CD4-positive, CD25-positive, alpha-beta regulatory T cell (primary cell): ENCODE data around the gene TRABD2A. TPM values are rescaled to one million over a fixed set of nuclear protein-coding genes. Genes with fewer than 3 reads are reported as not detected.
"Not testable (repeated sequence)": the region's sequence is repeated elsewhere in the genome, so short reads cannot be mapped to it uniquely, and the experiment has no call there.

Source experiments
- ATAC-seq, 2 donors: fragments of 150-1000 bp; cut with Tn5 transposase; one replicate each; pipeline ENCODE4 v1.10.0; 2021; ENCODE audit warnings: low read depth in 2 of 2, moderate number of reproducible peaks in 2 of 2, moderate library complexity in 1 of 2
- DNase-seq, 3 donors: peaks; one replicate each; pipeline versions ENCODE4 v3.0.0 to v3.0.0-alpha.2; 2012 to 2022; ENCODE audit warnings: mixed read lengths in 1 of 3
- H3K27ac ChIP-seq: one replicate; pipeline ENCODE4 v1.7.0; 2013; ENCODE audit warnings: mild to moderate bottlenecking, low read length; ENCODE audit not compliant: insufficient read depth, poor library complexity, severe bottlenecking
- H3K27me3 ChIP-seq: one replicate; pipeline ENCODE4 v1.7.0; 2013; ENCODE audit warnings: low read length; ENCODE audit not compliant: control insufficient read depth, insufficient read depth
- H3K36me3 ChIP-seq: one replicate; pipeline ENCODE4 v1.7.0; 2013; ENCODE audit warnings: mild to moderate bottlenecking, low read length, moderate library complexity; ENCODE audit not compliant: control insufficient read depth, insufficient read depth
- H3K4me1 ChIP-seq: 2 replicates; pipeline ENCODE4 v1.7.0; 2013; ENCODE audit warnings: mild to moderate bottlenecking, low read length; ENCODE audit not compliant: insufficient read depth, control insufficient read depth, poor library complexity, severe bottlenecking
- H3K4me3 ChIP-seq: one replicate; pipeline ENCODE4 v1.7.0; 2013; ENCODE audit warnings: low read depth, mild to moderate bottlenecking, low read length, moderate library complexity
- H3K9me3 ChIP-seq, 2 experiments: 1 replicate in 1 of 2; 2 replicates in 1 of 2; pipeline ENCODE4 v1.7.0; 2013; ENCODE audit warnings: low read length in 2 of 2, mild to moderate bottlenecking in 1 of 2, moderate library complexity in 1 of 2; ENCODE audit not compliant: control insufficient read depth in 2 of 2
- H3K27ac Mint-ChIP-seq, 3 donors: one replicate each; pipeline ENCODE4 v1.8.0; 2020 to 2022; ENCODE audit warnings: mild to moderate bottlenecking in 3 of 3, mixed read lengths in 3 of 3, moderate library complexity in 2 of 3
- H3K27me3 Mint-ChIP-seq: one replicate; pipeline ENCODE4 v1.8.0; 2022; ENCODE audit warnings: mild to moderate bottlenecking, mixed read lengths
- H3K36me3 Mint-ChIP-seq: one replicate; pipeline ENCODE4 v1.8.0; 2020; ENCODE audit warnings: mixed read lengths
- H3K4me1 Mint-ChIP-seq, 4 donors: one replicate each; pipeline ENCODE4 v1.8.0; 2020 to 2022; ENCODE audit warnings: mixed read lengths in 4 of 4, mild to moderate bottlenecking in 1 of 4
- H3K4me3 Mint-ChIP-seq, 4 donors: one replicate each; pipeline ENCODE4 v1.8.0; 2020 to 2022; ENCODE audit warnings: mild to moderate bottlenecking in 4 of 4, mixed read lengths in 4 of 4, moderate library complexity in 3 of 4
- H3K9me3 Mint-ChIP-seq, 7 donors: one replicate each; pipeline ENCODE4 v1.8.0; 2020 to 2022; ENCODE audit warnings: mixed read lengths in 7 of 7, mild to moderate bottlenecking in 3 of 7, moderate library complexity in 2 of 7
- polyA plus RNA-seq, 4 donors: library from polyadenylated mRNA; unstranded; fragments of 300-500 nt; fragmentation: Illumina TruSeq; gene quantifications; one replicate each; pipeline ENCODE4 v1.2.3, GENCODE V29; 2021
- total RNA-seq: library from RNA; stranded (reverse); gene quantifications from one replicate; pipeline ENCODE4 v1.2.3, GENCODE V29; 2022

TRABD2A gene
- total and polyA plus RNA-seq, 5 donors from 2014 or later = 32.9 to 48.8 (median 40.6) TPM

DNA sequence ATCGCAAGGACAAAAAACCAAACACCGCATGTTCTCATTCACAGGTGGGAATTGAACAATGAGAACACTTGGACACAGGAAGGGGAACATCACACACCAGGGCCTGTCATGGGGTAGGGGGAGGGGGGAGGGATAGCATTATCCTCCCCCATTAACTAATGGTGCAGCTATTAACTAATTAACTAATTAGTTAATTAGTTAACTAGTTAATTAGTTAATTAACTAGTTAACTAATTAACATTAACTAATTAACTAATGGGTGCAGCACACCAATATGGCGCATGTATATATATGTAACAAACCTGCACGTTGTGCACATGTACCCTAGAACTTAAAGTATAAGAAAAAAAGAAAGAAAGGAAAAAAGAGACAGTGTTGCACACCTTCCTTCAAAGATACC is 12.6 kb downstream of the TRABD2A start:
- not testable (repeated sequence) for H3K4me3 Mint-ChIP-seq, H3K27me3 ChIP-seq, H3K36me3 ChIP-seq, H3K27me3 Mint-ChIP-seq, H3K4me3 ChIP-seq, ATAC-seq, H3K9me3 ChIP-seq, DNase-seq, H3K27ac ChIP-seq, H3K9me3 Mint-ChIP-seq
- peak overlapping the region; percentile 15 to 92 (median 48) for H3K27ac Mint-ChIP-seq
- H3K4me1 Mint-ChIP-seq = peaks cover 13 to 78% (median 54%) of the 10 kb centered on the region in 4 donors
- H3K36me3 Mint-ChIP-seq = peaks cover 36% of the 10 kb centered on the region
- peaks cover 27% of the 10 kb centered on the region for H3K4me1 ChIP-seq

DNA sequence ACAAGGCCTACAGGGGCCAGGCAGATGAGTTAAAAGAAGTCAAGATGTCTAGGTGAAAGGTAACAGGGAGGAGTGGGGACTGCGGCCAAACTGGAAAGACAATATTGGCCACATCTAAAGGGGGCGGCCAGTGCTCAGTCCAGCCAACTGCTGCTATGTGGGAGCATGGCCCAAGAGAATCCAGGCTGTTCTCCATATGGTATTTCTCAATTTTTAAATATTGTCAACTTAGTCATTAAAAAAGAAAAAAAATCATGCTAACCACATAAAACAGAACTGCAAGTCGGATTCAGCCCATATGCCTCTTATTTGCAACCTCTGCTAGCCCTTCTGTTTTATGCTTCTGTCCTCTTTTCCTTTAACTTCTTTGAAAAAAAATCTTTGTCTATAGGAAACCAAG is 14.8 kb downstream of the TRABD2A start:
- no peak overlapping the region for H3K4me3 Mint-ChIP-seq
- H3K9me3 ChIP-seq = no peaks in the 10 kb centered on the region
- no peak for ATAC-seq
- peaks cover 12 to 84% (median 57%) of the 10 kb centered on the region in 4 donors for H3K4me1 Mint-ChIP-seq
- H3K27me3 ChIP-seq = no peaks in the 10 kb centered on the region
- peaks cover 41% of the 10 kb centered on the region for H3K4me1 ChIP-seq
- no peaks in the 10 kb centered on the region for H3K27me3 Mint-ChIP-seq
- no peak for DNase-seq
- peaks cover 28% of the 10 kb centered on the region for H3K36me3 Mint-ChIP-seq
- peaks cover 4% of the 10 kb centered on the region for H3K36me3 ChIP-seq
- H3K27ac ChIP-seq = no peak overlapping the region
- H3K4me3 ChIP-seq = no peak overlapping the region
- peak overlapping the region in 1 of 3 donors; percentile 92 for H3K27ac Mint-ChIP-seq
- no peaks in the 10 kb centered on the region for H3K9me3 Mint-ChIP-seq

DNA sequence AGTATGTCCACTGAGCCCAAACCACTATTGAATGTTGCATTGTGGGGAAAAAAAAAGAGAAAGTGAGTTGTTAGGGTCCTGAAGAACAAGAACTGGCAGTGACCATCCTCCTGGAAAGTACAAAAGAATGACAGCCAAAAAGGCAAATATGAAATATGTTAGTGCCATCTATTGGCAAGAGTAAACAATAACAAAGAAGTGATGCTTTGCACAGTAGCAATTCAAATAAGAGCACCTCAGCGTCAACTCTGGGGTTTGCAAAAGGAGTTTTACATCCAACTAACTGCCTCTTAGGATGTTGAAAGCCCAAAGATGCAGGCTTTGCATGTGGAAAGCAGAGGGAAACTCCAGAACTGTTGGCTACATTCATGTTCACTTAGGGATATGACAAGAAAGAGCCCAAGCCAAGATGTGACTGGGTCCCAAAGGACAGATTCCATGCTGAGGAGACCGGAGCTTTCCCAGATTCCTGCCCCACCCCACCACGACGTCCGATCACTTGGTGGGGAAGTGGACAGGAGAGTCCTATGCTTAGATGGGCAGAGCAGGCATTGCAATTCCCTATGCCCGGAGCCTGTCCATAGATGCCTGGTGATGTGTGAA is 15.6 kb downstream of the TRABD2A start:
- peaks cover 4% of the 10 kb centered on the region for H3K36me3 ChIP-seq
- no peaks in the 10 kb centered on the region for H3K27me3 ChIP-seq
- H3K27me3 Mint-ChIP-seq = no peaks in the 10 kb centered on the region
- H3K9me3 Mint-ChIP-seq = no peaks in the 10 kb centered on the region
- H3K27ac Mint-ChIP-seq = peak overlapping the region; percentile 91 to 96 (median 92)
- peak; percentile 74 to 75 for ATAC-seq
- H3K4me3 ChIP-seq = no peak overlapping the region
- peak in 2 of 3 donors; percentile 58 to 65 for DNase-seq
- H3K36me3 Mint-ChIP-seq = peaks cover 23% of the 10 kb centered on the region
- H3K4me1 ChIP-seq = peaks cover 44% of the 10 kb centered on the region
- H3K9me3 ChIP-seq = no peaks in the 10 kb centered on the region
- H3K4me3 Mint-ChIP-seq = peak overlapping the region; percentile 7 to 67 (median 39)
- peak overlapping the region; percentile 30 for H3K27ac ChIP-seq
- H3K4me1 Mint-ChIP-seq = peaks cover 8 to 84% (median 53%) of the 10 kb centered on the region in 4 donors

DNA sequence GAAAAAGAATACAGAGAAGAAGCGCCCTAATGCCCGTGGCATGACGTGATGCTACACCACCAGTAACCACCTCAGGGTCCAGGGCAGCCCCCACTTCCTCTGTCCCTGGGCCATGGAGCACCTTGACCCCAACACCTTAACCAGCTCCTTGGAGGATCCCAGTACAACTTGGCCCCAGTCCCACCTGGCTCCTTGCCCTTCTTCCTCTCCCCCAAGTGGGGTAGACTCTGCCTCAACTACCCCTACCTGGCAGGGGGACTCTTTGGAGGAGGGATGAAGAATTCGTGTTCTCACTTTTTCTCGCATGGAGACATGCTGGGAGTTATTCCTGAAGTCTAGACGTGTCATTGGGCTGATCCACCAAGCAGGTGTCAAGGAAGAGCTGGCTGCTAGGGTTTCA is 18.9 kb downstream of the TRABD2A start:
- Mint-ChIP-seq H3K27me3 (no peaks in the 10 kb centered on the region), H3K27ac (peak overlapping the region; percentile 82 to 93 (median 92)), H3K36me3 (peaks cover 22% of the 10 kb centered on the region), H3K4me3 (peak overlapping the region in 3 of 4 donors; percentile 48 to 70 (median 55)), H3K4me1 (peaks cover 19 to 96% (median 64%) of the 10 kb centered on the region in 4 donors), H3K9me3 (peaks cover 0 to 4% (median 0%) of the 10 kb centered on the region in 7 donors)
- H3K27ac ChIP-seq = no peak overlapping the region
- peaks cover 67% of the 10 kb centered on the region for H3K4me1 ChIP-seq
- H3K36me3 ChIP-seq = no peaks in the 10 kb centered on the region
- H3K27me3 ChIP-seq = no peaks in the 10 kb centered on the region
- H3K9me3 ChIP-seq = no peaks in the 10 kb centered on the region
- H3K4me3 ChIP-seq = no peak overlapping the region
- DNase-seq (no peak), ATAC-seq (no peak)

DNA sequence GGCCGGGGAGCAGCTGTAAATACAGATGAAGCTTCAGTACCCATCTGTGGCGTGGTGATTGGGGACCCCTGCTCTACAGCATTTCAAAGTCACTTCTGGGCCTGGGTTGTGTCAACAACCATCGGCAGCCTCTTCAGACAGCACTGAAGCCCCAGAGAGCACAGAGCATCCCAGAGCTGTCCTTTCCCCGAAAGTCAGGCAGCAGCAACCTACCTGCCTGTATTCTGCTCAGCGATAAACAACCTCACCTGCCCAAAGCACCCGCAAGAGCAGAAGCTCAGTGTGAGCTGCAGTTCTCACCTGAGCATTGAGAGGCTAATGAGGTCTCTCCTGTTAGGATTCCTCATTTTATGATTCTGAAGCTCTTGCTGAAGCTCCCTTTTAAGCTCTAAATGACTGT is 19.3 kb downstream of the TRABD2A start:
- H3K9me3 Mint-ChIP-seq = peaks cover 0 to 4% (median 0%) of the 10 kb centered on the region in 7 donors
- peaks cover 23 to 96% (median 65%) of the 10 kb centered on the region in 4 donors for H3K4me1 Mint-ChIP-seq
- Histone ChIP-seq H3K4me1 (peaks cover 72% of the 10 kb centered on the region), H3K4me3 (no peak overlapping the region), H3K27ac (peak overlapping the region; percentile 7), H3K27me3 (no peaks in the 10 kb centered on the region), H3K36me3 (no peaks in the 10 kb centered on the region), H3K9me3 (no peaks in the 10 kb centered on the region)
- ATAC-seq (no peak), DNase-seq (no peak)
- H3K4me3 Mint-ChIP-seq = peak overlapping the region in 3 of 4 donors; percentile 48 to 70 (median 55)
- peak overlapping the region; percentile 82 to 93 (median 92) for H3K27ac Mint-ChIP-seq
- peaks cover 24% of the 10 kb centered on the region for H3K36me3 Mint-ChIP-seq
- H3K27me3 Mint-ChIP-seq = no peaks in the 10 kb centered on the region

DNA sequence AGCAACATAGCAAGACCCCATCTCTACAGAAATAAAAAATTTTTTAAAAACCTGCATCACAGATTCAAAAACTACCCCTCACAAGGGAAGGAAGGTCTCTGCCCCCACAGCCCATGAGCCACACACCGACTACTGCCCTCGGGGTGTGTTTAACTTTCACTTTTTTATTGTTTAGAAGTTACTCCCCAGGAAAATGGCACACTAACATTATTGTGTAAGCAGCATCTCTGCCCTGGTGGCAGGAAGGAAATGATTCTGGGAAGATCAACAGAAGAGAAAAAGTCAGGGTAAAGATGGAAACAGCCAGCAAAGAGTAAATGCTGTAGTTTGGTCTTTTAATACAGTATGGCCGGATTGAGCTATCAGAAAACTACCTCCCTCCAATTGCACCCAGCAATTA is 21.9 kb downstream of the TRABD2A start:
- H3K27me3 ChIP-seq = no peaks in the 10 kb centered on the region
- Mint-ChIP-seq H3K4me1 (peaks cover 20 to 96% (median 69%) of the 10 kb centered on the region in 4 donors), H3K36me3 (peaks cover 28% of the 10 kb centered on the region), H3K9me3 (peaks cover 0 to 4% (median 0%) of the 10 kb centered on the region in 7 donors), H3K27me3 (no peaks in the 10 kb centered on the region), H3K27ac (peak overlapping the region; percentile 92 to 97 (median 97)), H3K4me3 (peak overlapping the region; percentile 39 to 81 (median 75))
- no peaks in the 10 kb centered on the region for H3K36me3 ChIP-seq
- H3K4me1 ChIP-seq = peaks cover 83% of the 10 kb centered on the region
- ATAC-seq = no peak
- H3K9me3 ChIP-seq = no peaks in the 10 kb centered on the region
- H3K4me3 ChIP-seq = peak overlapping the region; percentile 54
- peak overlapping the region; percentile 42 for H3K27ac ChIP-seq
- no peak for DNase-seq

DNA sequence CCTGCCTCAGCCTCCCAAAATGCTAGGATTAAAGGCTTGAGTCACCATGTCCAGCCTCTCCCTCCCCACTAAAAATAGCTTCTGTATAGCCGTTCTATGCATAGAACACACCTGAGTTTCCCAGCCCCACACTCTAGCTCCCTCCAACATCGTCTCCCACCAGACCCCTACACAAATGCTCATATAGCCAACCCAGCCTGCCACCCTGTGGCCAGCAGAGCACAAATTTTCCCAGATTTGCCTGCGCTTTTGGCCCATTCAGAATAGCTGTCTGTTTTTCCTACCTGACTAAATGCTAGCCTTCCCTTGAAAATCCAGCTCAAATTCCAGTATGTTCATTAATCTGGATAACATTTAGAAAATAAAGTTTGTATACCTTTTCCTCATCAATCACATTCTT is 22.8 kb downstream of the TRABD2A start:
- peaks cover 83% of the 10 kb centered on the region for H3K4me1 ChIP-seq
- Mint-ChIP-seq H3K27ac (peak overlapping the region; percentile 92 to 97 (median 97)), H3K9me3 (peaks cover 0 to 5% (median 3%) of the 10 kb centered on the region in 7 donors)

More for the DNA sequence above, 22.8 kb downstream of the TRABD2A start:
- peaks cover 0 to 3% of the 10 kb centered on the region in 2 experiments for H3K9me3 ChIP-seq
- Mint-ChIP-seq H3K27me3 (no peaks in the 10 kb centered on the region), H3K4me1 (peaks cover 20 to 93% (median 69%) of the 10 kb centered on the region in 4 donors), H3K36me3 (peaks cover 32% of the 10 kb centered on the region), H3K4me3 (peak overlapping the region in 3 of 4 donors; percentile 11 to 84 (median 46))
- ATAC-seq (no peak), DNase-seq (no peak)
- no peaks in the 10 kb centered on the region for H3K27me3 ChIP-seq
- H3K27ac ChIP-seq = peak overlapping the region; percentile 42
- H3K4me3 ChIP-seq = peak overlapping the region; percentile 54
- H3K36me3 ChIP-seq = no peaks in the 10 kb centered on the region
